Transverse colon (tissue), 4 donors: Measurements from ENCODE around the gene DGLUCY. TPM values are rescaled to one million over a fixed set of nuclear protein-coding genes. Genes with fewer than 3 reads are reported as not detected.

ENCODE experiments used
- DNase-seq: peaks from one replicate; pipeline ENCODE4 v3.0.0-alpha.2; 2019
- H3K27ac ChIP-seq, 4 donors: fragments of 200-600 bp; sonication (generic); 2 replicates each; pipeline ENCODE4 v1.5.1; 2016 to 2018; ENCODE audit warnings: inconsistent platforms in 4 of 4
- H3K27me3 ChIP-seq: fragments of 200-600 bp; sonication (generic); 2 replicates; pipeline ENCODE4 v1.5.1; 2017; ENCODE audit warnings: inconsistent platforms
- H3K36me3 ChIP-seq, 4 donors: fragments of 200-600 bp; sonication (generic); 2 replicates each; pipeline ENCODE4 v1.5.1; 2017 to 2019; ENCODE audit warnings: inconsistent platforms in 4 of 4
- H3K4me1 ChIP-seq, 4 donors: fragments of 200-600 bp; sonication (generic); 2 replicates each; pipeline ENCODE4 v1.5.1; 2017 to 2020; ENCODE audit warnings: inconsistent platforms in 4 of 4
- H3K4me3 ChIP-seq, 4 donors: fragments of 200-600 bp; sonication (generic); 1 replicate in 1 of 4; 2 replicates in 3 of 4; pipeline versions ENCODE4 v1.5.1 to v1.6.1; 2017 to 2019; ENCODE audit warnings: inconsistent platforms in 4 of 4
- H3K9me3 ChIP-seq, 2 donors: fragments of 200-600 bp; sonication (generic); 2 replicates each; pipeline ENCODE4 v1.5.1; 2017 to 2019; ENCODE audit warnings: inconsistent platforms in 2 of 2
- CTCF ChIP-seq, 5 experiments: fragments of 200-600 bp in 3 of 5; fragments of 450-650 bp in 2 of 5; sonication (generic) in 3 of 5; IDR thresholded peaks; 1 replicate in 2 of 5; 2 replicates in 3 of 5; pipeline ENCODE4 v1.5.1; 2016 to 2017; ENCODE audit warnings: antibody characterized with exemption in 5 of 5, inconsistent platforms in 3 of 5, mild to moderate bottlenecking in 2 of 5, moderate library complexity in 1 of 5
- EP300 ChIP-seq: sonication (generic); formaldehyde crosslinking; IDR thresholded peaks from one replicate; pipeline ENCODE4 v1.6.1; 2017; ENCODE audit warnings: antibody characterized with exemption, low read depth
- POLR2A ChIP-seq: fragments of 450-650 bp; IDR thresholded peaks from one replicate; pipeline ENCODE4 v1.6.1; 2016; ENCODE audit warnings: antibody characterized with exemption, mild to moderate bottlenecking, moderate library complexity
- POLR2AphosphoS5 ChIP-seq, 3 donors: sonication (generic); formaldehyde crosslinking; IDR thresholded peaks; one replicate each; pipeline ENCODE4 v1.6.1; 2016; ENCODE audit warnings: antibody characterized with exemption in 3 of 3
- WGBS, 2 donors: methylation state at CpG; one replicate each; pipeline ENCODE4 v1.1.5; 2018; ENCODE audit warnings: low coverage in 1 of 2; 5-methylcytosine and 5-hydroxymethylcytosine counted together
- in situ Hi-C, 4 donors: fragments of 200-750 bp; cut with MboI; loops; one replicate each; pipeline versions ENCODE4 v1.15.0 to v1.15.1; 2017; ENCODE audit warnings: low sequenced_read_pairs in 3 of 4, low pct_ligation_motif_present in 1 of 4, low pct_unique_long_range_greater_than_20kb in 1 of 4
- intact Hi-C: fragments of 100-400 bp; cut with DNase I; formaldehyde crosslinking; loops from one replicate; pipeline ENCODE4 v1.15.1; 2023; ENCODE audit warnings: low total_unique reads
- total RNA-seq, 4 donors: library from RNA; depleted of rRNA; stranded (reverse); fragments of >200 nt; gene quantifications; one replicate each; pipeline ENCODE4 v1.1.0, GENCODE V29; 2016

The DGLUCY gene, protein sequence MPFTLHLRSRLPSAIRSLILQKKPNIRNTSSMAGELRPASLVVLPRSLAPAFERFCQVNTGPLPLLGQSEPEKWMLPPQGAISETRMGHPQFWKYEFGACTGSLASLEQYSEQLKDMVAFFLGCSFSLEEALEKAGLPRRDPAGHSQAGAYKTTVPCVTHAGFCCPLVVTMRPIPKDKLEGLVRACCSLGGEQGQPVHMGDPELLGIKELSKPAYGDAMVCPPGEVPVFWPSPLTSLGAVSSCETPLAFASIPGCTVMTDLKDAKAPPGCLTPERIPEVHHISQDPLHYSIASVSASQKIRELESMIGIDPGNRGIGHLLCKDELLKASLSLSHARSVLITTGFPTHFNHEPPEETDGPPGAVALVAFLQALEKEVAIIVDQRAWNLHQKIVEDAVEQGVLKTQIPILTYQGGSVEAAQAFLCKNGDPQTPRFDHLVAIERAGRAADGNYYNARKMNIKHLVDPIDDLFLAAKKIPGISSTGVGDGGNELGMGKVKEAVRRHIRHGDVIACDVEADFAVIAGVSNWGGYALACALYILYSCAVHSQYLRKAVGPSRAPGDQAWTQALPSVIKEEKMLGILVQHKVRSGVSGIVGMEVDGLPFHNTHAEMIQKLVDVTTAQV
- total RNA-seq, result 100 to 1,000 TPM in 2 of 4 donors, 10 to 100 TPM in 2; 62.1 to 229 (median 102) TPM

DNA sequence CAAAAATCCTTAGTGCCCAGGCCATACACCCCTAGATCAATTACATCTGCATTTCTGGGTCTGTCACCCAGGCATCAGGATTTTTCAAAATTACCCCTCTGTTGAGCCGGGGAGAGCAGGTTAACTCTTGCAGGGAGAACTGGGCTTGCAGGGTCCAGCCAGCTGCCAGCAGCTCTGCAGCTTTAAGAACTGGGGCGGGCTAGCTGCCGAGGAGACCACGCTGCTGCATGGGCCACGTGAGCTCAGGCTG, at the start of gene DGLUCY:
TSS of gene DGLUCY (plus strand) at position 245 of the 250 bp plus-strand sequence. CDS start 46,222 bp downstream, outside the sequence.
- Histone ChIP-seq H3K27ac (peak within 1 kb of the TSS; percentile 95 to 99 (median 97)), H3K36me3 (no peaks in the 10 kb centered on the region), H3K4me1 (peaks cover 19 to 59% (median 54%) of the 10 kb centered on the region in 4 donors), H3K9me3 (no peaks in the 10 kb centered on the region), H3K4me3 (peak within 1 kb of the TSS; percentile 43 to 61 (median 55)), H3K27me3 (no peaks in the 10 kb centered on the region)
- TF ChIP-seq EP300, result no peak
- TF ChIP-seq POLR2AphosphoS5 (IDR thresholded peaks at IDR 0.05), result peak in 1 of 3 donors; percentile 66
- intact Hi-C loops, result loop anchor here (2.0 kb wide), 1 partner anchor 53 kb away; the partner anchor contains the start of gene RPS6KA5
- 0% methylated on average over 1 to 5 of the region's 5 CpGs for WGBS, 2 donors
- in situ Hi-C loops, result no loop called here
- DNase-seq, result peak; percentile 86

DNA sequence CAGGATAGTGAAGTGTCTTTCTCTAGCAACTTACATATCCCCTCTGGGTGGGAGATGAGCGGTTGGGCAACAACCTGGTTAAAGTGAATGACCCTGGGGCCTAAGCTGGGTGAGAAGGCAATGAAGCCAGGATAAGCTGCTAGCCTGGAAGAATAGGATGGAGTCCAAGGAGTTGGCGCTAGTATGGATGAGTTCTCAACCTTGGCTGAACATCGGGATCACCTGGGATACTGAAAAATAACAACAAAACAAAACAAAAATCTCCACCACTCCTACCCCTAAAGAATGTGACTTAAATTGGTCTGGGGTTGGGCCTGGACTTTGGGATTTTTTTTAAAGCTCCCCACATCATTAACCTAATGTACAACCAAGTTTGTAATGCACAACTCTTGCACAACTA, 48.6 kb upstream of the DGLUCY start:
- H3K27ac ChIP-seq, result peak overlapping the region in 1 of 4 donors; percentile 30
- H3K4me3 ChIP-seq, result no peak overlapping the region
- no peak for DNase-seq
- intact Hi-C loops, result loop anchor here (10.0 kb wide), 2 partner anchors 110 to 160 kb away; no protein-coding TSS in a partner anchor
- TF ChIP-seq EP300, result no peak
- TF ChIP-seq POLR2A, result no peak
- no peak for TF ChIP-seq CTCF (IDR thresholded peaks at IDR 0.05)
- in situ Hi-C loops, result loop anchor here in 1 of 4 donors (25.0 kb wide), 1 partner anchor 153 kb away; no protein-coding TSS in a partner anchor
- H3K9me3 ChIP-seq, result no peaks in the 10 kb centered on the region
- H3K36me3 ChIP-seq, result no peaks in the 10 kb centered on the region
- H3K27me3 ChIP-seq, result no peaks in the 10 kb centered on the region
- H3K4me1 ChIP-seq, result peaks cover 0 to 28% (median 13%) of the 10 kb centered on the region in 4 donors
- WGBS, 2 donors, result 50 to 82% methylated on average over 1 to 3 of the region's 3 CpGs

DNA sequence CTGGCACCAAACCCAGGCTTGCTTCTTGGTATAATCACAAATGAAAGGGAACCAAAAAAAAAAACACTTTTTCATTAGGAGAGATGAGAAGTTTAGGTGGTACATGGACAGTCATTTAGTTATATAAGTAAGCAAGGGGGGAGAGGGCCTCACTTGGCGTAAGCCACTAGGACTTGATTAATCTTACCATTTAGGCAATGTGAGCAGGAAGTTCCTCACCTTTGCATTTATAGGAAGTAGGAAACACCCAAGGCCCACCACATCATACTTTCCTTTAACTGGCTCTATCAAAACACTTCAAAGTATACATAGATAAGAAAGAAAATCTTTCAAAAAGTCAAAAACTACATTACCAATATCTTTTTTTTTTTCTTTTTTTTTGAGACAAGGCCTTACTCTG, 46.7 kb upstream of the DGLUCY start:
- DNase-seq, result no peak
- Histone ChIP-seq H3K36me3 (no peaks in the 10 kb centered on the region), H3K27ac (no peak overlapping the region), H3K4me1 (peaks cover 0 to 19% (median 3%) of the 10 kb centered on the region in 4 donors), H3K9me3 (no peaks in the 10 kb centered on the region), H3K4me3 (no peak overlapping the region), H3K27me3 (no peaks in the 10 kb centered on the region)
- in situ Hi-C loops (loop anchor here in 1 of 4 donors (25.0 kb wide), 1 partner anchor 155 kb away; no protein-coding TSS in a partner anchor), intact Hi-C loops (loop anchor here (10.0 kb wide), 2 partner anchors 108 to 162 kb away; no protein-coding TSS in a partner anchor)
- WGBS, 2 donors, result 80 to 86% methylated on average over 1 of the region's 1 CpG
- TF ChIP-seq EP300, result no peak
- no peak for TF ChIP-seq POLR2AphosphoS5 (IDR thresholded peaks at IDR 0.05)
- TF ChIP-seq POLR2A, result no peak
- TF ChIP-seq CTCF (IDR thresholded peaks at IDR 0.05), result no peak

- no peak overlapping the region for H3K4me3 ChIP-seq
- peaks cover 0 to 8% (median 0%) of the 10 kb centered on the region in 4 donors for H3K4me1 ChIP-seq
- TF ChIP-seq CTCF (IDR thresholded peaks at IDR 0.05) (no peak), EP300 (no peak), POLR2A (no peak)
- in situ Hi-C loops, result loop anchor here in 1 of 4 donors (25.0 kb wide), 1 partner anchor 156 kb away; no protein-coding TSS in a partner anchor
- intact Hi-C loops, result loop anchor here (10.0 kb wide), 2 partner anchors 106 to 164 kb away; no protein-coding TSS in a partner anchor
- no peaks in the 10 kb centered on the region for H3K9me3 ChIP-seq
- WGBS, 2 donors, result 87 to 88% methylated on average over 2 of the region's 2 CpGs
- no peaks in the 10 kb centered on the region for H3K27me3 ChIP-seq
- DNase-seq, result no peak
- H3K27ac ChIP-seq, result no peak overlapping the region
- no peaks in the 10 kb centered on the region for H3K36me3 ChIP-seq
These were observed 45.2 kb upstream of the DGLUCY start for GRCh38 chr14:91068642-91069041.
